Uterus (tissue), 4 donors: Measurements from ENCODE around the gene HSPA12A. TPM values are rescaled to one million over a fixed set of nuclear protein-coding genes. Genes with fewer than 3 reads are reported as not detected.

Source experiments
- DNase-seq, 2 donors: peaks; one replicate each; pipeline ENCODE4 v3.0.0-alpha.2; 2019 to 2020
- H3K27ac ChIP-seq, 2 donors: fragments of 200-600 bp; sonication (generic); 1 replicate in 1 of 2; 2 replicates in 1 of 2; pipeline ENCODE4 v1.5.1; 2016 to 2018
- H3K27me3 ChIP-seq, 2 donors: fragments of 200-600 bp; sonication (generic); one replicate each; pipeline ENCODE4 v1.5.1; 2018 to 2019; ENCODE audit warnings: control low read depth in 1 of 2
- H3K36me3 ChIP-seq, 2 donors: fragments of 200-600 bp; sonication (generic); one replicate each; pipeline ENCODE4 v1.5.1; 2019; ENCODE audit warnings: control low read depth in 1 of 2
- H3K4me1 ChIP-seq, 2 donors: fragments of 200-600 bp; sonication (generic); one replicate each; pipeline ENCODE4 v1.5.1; 2018 to 2019; ENCODE audit warnings: control low read depth in 1 of 2
- H3K4me3 ChIP-seq, 2 donors: fragments of 200-600 bp; sonication (generic); 1 replicate in 1 of 2; 2 replicates in 1 of 2; pipeline ENCODE4 v1.5.1; 2018 to 2019; ENCODE audit warnings: mild to moderate bottlenecking in 1 of 2
- H3K9me3 ChIP-seq, 2 donors: fragments of 200-600 bp; sonication (generic); one replicate each; pipeline ENCODE4 v1.5.1; 2019; ENCODE audit warnings: control low read depth in 1 of 2
- CTCF ChIP-seq, 4 experiments: fragments of 200-600 bp in 2 of 4; fragments of 450-650 bp in 2 of 4; sonication (generic) in 2 of 4; IDR thresholded peaks; one replicate each; pipeline ENCODE4 v1.5.1; 2016 to 2019; ENCODE audit warnings: antibody characterized with exemption in 4 of 4, mild to moderate bottlenecking in 2 of 4, moderate library complexity in 1 of 4
- POLR2A ChIP-seq, 2 donors: fragments of 450-650 bp; IDR thresholded peaks; one replicate each; pipeline ENCODE4 v1.6.1; 2016; ENCODE audit warnings: antibody characterized with exemption in 2 of 2, mild to moderate bottlenecking in 1 of 2, moderate library complexity in 1 of 2
- intact Hi-C: fragments of 100-400 bp; cut with DNase I; formaldehyde crosslinking; loops from one replicate; pipeline ENCODE4 v1.15.1; 2023; ENCODE audit warnings: low total_unique reads
- total RNA-seq, 4 donors: library from RNA; depleted of rRNA in 3 of 4; stranded (reverse); fragments of >200 nt in 3 of 4; gene quantifications; one replicate each; pipeline versions ENCODE4 v1.1.0 to v1.2.4, GENCODE V29; 2014 to 2023
- donor health status: DM: yes; HTN: yes; CAD: no.

HSPA12A gene
- total RNA-seq, 4 donors from 2014 or later = 4.9 to 32.0 (median 16.0) TPM

DNA sequence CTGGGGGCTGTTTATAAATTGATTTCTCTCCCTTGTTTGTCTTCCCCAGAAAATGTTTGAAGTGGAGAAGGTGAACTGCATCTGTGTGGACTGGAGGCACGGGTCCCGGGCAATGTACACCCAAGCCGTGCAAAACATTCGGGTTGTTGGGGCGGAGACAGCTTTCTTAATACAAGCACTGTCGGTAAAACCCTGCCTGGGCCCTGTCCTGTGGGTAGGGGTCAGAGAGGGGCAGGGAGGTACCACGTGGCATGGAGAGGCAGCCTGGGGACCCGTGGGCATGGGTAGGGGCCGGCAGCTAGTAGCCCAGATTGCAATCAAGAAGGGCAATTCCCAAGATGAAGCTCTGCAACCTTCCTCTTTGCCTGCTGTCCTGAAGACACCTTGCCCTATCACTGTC is 115.6 kb downstream of the HSPA12A start:
- intact Hi-C loops = no loop called here
- no peak overlapping the region for H3K27ac ChIP-seq
- no peak for DNase-seq
- H3K27me3 ChIP-seq = no peaks in the 10 kb centered on the region
- no peak overlapping the region for H3K4me3 ChIP-seq
- TF ChIP-seq CTCF (IDR thresholded peaks at IDR 0.05) = no peak
- no peak for TF ChIP-seq POLR2A (IDR thresholded peaks at IDR 0.05)
- no peaks in the 10 kb centered on the region for H3K9me3 ChIP-seq
- H3K4me1 ChIP-seq = no peaks in the 10 kb centered on the region
- no peaks in the 10 kb centered on the region for H3K36me3 ChIP-seq

GRCh38 chr10:116625845-116626244 is 116.5 kb downstream of the HSPA12A start:
- intact Hi-C loops = no loop called here
- H3K36me3 ChIP-seq = no peaks in the 10 kb centered on the region
- no peak overlapping the region for H3K27ac ChIP-seq
- DNase-seq = no peak
- TF ChIP-seq CTCF (IDR thresholded peaks at IDR 0.05) (no peak), POLR2A (IDR thresholded peaks at IDR 0.05) (no peak)
- H3K27me3 ChIP-seq = no peaks in the 10 kb centered on the region
- H3K4me3 ChIP-seq = no peak overlapping the region
- H3K4me1 ChIP-seq = no peaks in the 10 kb centered on the region
- H3K9me3 ChIP-seq = no peaks in the 10 kb centered on the region

DNA sequence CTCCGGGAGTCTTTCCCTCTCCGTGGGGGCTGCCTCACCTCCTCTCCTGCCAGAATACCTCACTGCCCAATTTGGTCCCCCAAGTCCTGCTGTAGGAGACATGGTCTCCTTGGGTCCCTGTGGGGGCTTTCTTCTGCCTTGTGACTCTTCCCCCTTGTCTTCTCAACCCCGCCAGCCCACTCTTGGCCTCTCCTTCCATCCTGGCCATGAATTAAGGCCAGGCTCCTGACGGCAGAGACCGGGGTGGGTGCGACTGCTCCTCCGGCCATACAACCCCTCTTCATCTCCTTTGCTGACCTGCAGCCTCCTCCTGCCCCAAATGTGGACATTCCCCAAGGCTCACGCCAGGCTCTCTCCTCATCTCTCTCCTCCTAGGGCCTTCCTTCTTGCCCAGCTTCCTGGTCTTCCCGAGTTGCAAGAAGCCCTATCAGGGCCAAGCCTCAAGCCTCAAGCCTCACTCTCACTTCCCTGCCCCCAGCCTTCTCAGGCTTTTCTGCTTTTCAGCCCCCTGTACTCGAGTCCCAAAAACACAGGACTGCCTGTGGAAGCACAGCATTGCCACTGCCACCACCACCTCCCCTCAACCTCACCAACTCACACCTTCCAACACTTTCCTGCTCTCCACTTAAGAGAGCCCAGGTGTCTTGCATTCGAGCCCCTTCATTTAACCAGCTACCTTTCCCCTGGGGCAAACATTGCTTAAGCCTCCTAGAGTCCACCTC is 120.3 kb downstream of the HSPA12A start:
- Histone ChIP-seq H3K4me1 (no peaks in the 10 kb centered on the region), H3K9me3 (no peaks in the 10 kb centered on the region), H3K4me3 (no peak overlapping the region), H3K27me3 (no peaks in the 10 kb centered on the region), H3K27ac (no peak overlapping the region), H3K36me3 (no peaks in the 10 kb centered on the region)
- TF ChIP-seq POLR2A (IDR thresholded peaks at IDR 0.05) (no peak), CTCF (IDR thresholded peaks at IDR 0.05) (no peak)
- no peak for DNase-seq
- intact Hi-C loops = no loop called here

DNA sequence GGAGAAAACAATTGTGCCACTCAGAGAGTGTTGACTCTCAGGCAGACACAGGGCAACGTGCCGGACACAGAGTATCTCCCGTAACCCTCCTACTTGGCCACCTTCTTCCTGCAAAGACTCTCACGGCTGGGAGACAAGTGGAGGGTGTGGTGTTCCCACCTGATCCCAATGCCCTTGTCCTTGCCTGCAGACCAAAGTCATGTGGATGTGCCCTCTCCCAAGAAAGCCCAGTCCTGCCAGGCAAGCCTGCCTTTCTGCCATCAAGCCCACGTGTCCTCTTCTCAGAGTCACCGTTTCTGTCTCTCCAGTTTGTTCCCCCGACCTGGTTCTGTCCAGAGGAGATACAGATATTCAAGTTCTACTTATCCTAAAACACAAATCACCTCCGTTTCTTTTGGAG is 120.9 kb downstream of the HSPA12A start:
- Histone ChIP-seq H3K4me1 (no peaks in the 10 kb centered on the region), H3K27me3 (no peaks in the 10 kb centered on the region), H3K9me3 (no peaks in the 10 kb centered on the region), H3K4me3 (no peak overlapping the region), H3K36me3 (no peaks in the 10 kb centered on the region), H3K27ac (no peak overlapping the region)
- no peak for DNase-seq
- TF ChIP-seq CTCF (IDR thresholded peaks at IDR 0.05) (no peak), POLR2A (IDR thresholded peaks at IDR 0.05) (no peak)
- intact Hi-C loops = no loop called here

Other genes starting within 250 kb of the HSPA12A start
- gene PNLIP, start 196.6 kb downstream of the HSPA12A start, total RNA-seq = not detected
- gene PNLIPRP1, start 151.6 kb downstream of the HSPA12A start, total RNA-seq = not detected
- gene PNLIPRP2, start 121.6 kb downstream of the HSPA12A start, total RNA-seq = not detected
- gene ENO4, start 106.9 kb upstream of the HSPA12A start, total RNA-seq = 1 to 10 TPM in 2 of 4 donors, under 1 TPM in 1, not detected in 1; 0.67 to 2.6 (median 2.2) TPM